SU-DHL-6 (cell line): ENCODE data around the gene ZNF688.

Experiments
- CTCF ChIP-seq: fragments of 200-600 bp; sonication (generic); IDR thresholded peaks from one replicate; pipeline ENCODE4 v1.5.1; 2017; ENCODE audit warnings: antibody characterized with exemption, mild to moderate bottlenecking, low read length, moderate library complexity; ENCODE audit not compliant: insufficient read depth, poor library complexity, severe bottlenecking
- EZH2phosphoT487 ChIP-seq: fragments of 200-600 bp; sonication (generic), shearing (Covaris generic); conservative IDR thresholded peaks from 2 replicates; pipeline ENCODE4 v1.6.1; 2018; ENCODE audit warnings: mild to moderate bottlenecking, antibody characterized with exemption, low read length, moderate library complexity, mixed read lengths

GRCh38 chr16:30546115-30546514 lies 25.4 kb downstream of the ZNF688 start:
- TF ChIP-seq CTCF (no peak), EZH2phosphoT487 (no peak)
